Panc1 (cell line): Measurements from ENCODE around the gene PAQR9. TPM values are rescaled to one million over a fixed set of nuclear protein-coding genes. Genes with fewer than 3 reads are reported as not detected.
"Not testable (repeated sequence)": the region's sequence is repeated elsewhere in the genome, so short reads cannot be mapped to it uniquely, and the experiment has no call there.

Source experiments
- ATAC-seq: fragments of 200-7000 bp; cut with Tn5 transposase; 2 replicates; pipeline ENCODE4 v1.9.1; 2020; ENCODE audit warnings: mild to moderate bottlenecking, moderate library complexity
- BruUV-seq: library from RNA; stranded (reverse); fragments of 400-500 nt; replicated peaks from 2 replicates; lab custom pipeline; 2021; lab: Mats Ljungman, UMichigan
- CTCF ChIA-PET: fragments of 300-600 bp; sonication (Branson Sonifier 250); formaldehyde crosslinking; loops from one replicate; lab custom pipeline; 2022; ENCODE audit warnings: antibody characterized with exemption; lab: Charles Lee
- POLR2A ChIA-PET: fragments of 300-600 bp; sonication (Branson Sonifier 250); formaldehyde crosslinking; loops from one replicate; lab custom pipeline; 2022; ENCODE audit warnings: antibody characterized with exemption; lab: Charles Lee
- DNase-seq: peaks from one replicate; pipeline ENCODE4 v3.0.0-alpha.2; 2010; ENCODE audit warnings: low read depth, low spot score
- H3K27ac ChIP-seq: 2 replicates; pipeline ENCODE4 v1.5.1; 2011; ENCODE audit warnings: mild to moderate bottlenecking, low read length, inconsistent platforms
- H3K27me3 ChIP-seq: fragments of 200-500 bp; sonication (Bioruptor generic); 2 replicates; pipeline ENCODE4 v1.6.0; 2014; ENCODE audit warnings: low read length, inconsistent platforms; ENCODE audit not compliant: control insufficient read depth, insufficient read depth
- H3K36me3 ChIP-seq: fragments of 200-500 bp; sonication (Bioruptor generic); 2 replicates; pipeline ENCODE4 v1.5.1; 2014; ENCODE audit warnings: inconsistent platforms, mild to moderate bottlenecking, low read length, moderate library complexity; ENCODE audit not compliant: control insufficient read depth, insufficient read depth
- H3K4me1 ChIP-seq: 2 replicates; pipeline ENCODE4 v1.5.1; 2011; ENCODE audit warnings: inconsistent platforms, mild to moderate bottlenecking, low read length, moderate library complexity; ENCODE audit not compliant: control insufficient read depth, insufficient read depth
- H3K4me3 ChIP-seq, 2 experiments: 2 replicates each; pipeline ENCODE4 v1.5.1; 2011 to 2012; ENCODE audit warnings: low read depth in 2 of 2, low read length in 2 of 2, mild to moderate bottlenecking in 2 of 2, inconsistent platforms in 1 of 2, moderate library complexity in 1 of 2
- H3K9me3 ChIP-seq: fragments of 200-500 bp; sonication (Bioruptor generic); 2 replicates; pipeline ENCODE4 v1.5.1; 2014; ENCODE audit warnings: low read depth, mild to moderate bottlenecking, inconsistent platforms, low read length, moderate library complexity; ENCODE audit not compliant: control insufficient read depth, insufficient read depth
- CTCF ChIP-seq: fragments of 450-650 bp; IDR thresholded peaks from 2 replicates; pipeline ENCODE4 v1.5.1; 2017; ENCODE audit warnings: mild to moderate bottlenecking
- POLR2AphosphoS5 ChIP-seq: IDR thresholded peaks from 2 replicates; pipeline ENCODE4 v1.6.1; 2012; ENCODE audit warnings: mild to moderate bottlenecking, low read depth, low read length, moderate library complexity
- REST ChIP-seq, 2 experiments: IDR thresholded peaks; 2 replicates each; pipeline ENCODE4 v1.6.1; 2011 to 2012; ENCODE audit warnings: low read depth in 2 of 2, control low read depth in 1 of 2, low read length in 1 of 2, mild to moderate bottlenecking in 1 of 2, moderate library complexity in 1 of 2; ENCODE audit not compliant: insufficient read depth in 1 of 2
- SIN3A ChIP-seq: IDR thresholded peaks from 2 replicates; pipeline ENCODE4 v1.6.1; 2012; ENCODE audit warnings: low read depth, mild to moderate bottlenecking, low read length, moderate library complexity, borderline replicate concordance; ENCODE audit not compliant: insufficient read depth
- TCF7L2 ChIP-seq: IDR thresholded peaks from 2 replicates; pipeline ENCODE4 v1.6.1; 2011; ENCODE audit warnings: mild to moderate bottlenecking, low read depth, low read length, inconsistent platforms
- in situ Hi-C: cut with HindIII; loops from 2 replicates; pipeline ENCODE4 v1.10.0; 2016; ENCODE audit warnings: low sequenced_read_pairs, low pct_unique_long_range_greater_than_20kb
- intact Hi-C: fragments of 100-400 bp; cut with micrococcal nuclease; formaldehyde crosslinking; loops from one replicate; pipeline ENCODE4 v1.10.0; 2022; ENCODE audit not compliant: unreplicated experiment
- total RNA-seq: library from RNA; stranded (reverse); gene quantifications from one replicate; pipeline ENCODE4 v1.2.1, GENCODE V29; 2021; ENCODE audit not compliant: unreplicated experiment

PAQR9 gene
- total RNA-seq, 1 experiment from 2014 or later: 0.36 TPM

- POLR2A ChIA-PET: no interaction called here
Measured at GRCh38 chr3:142990721-142991120, 27.2 kb upstream of the PAQR9 start.

GRCh38 chr3:142988826-142989225 is 25.4 kb upstream of the PAQR9 start:
- ATAC-seq, H3K27me3 ChIP-seq, BruUV-seq, H3K4me1 ChIP-seq, intact Hi-C loops, CTCF ChIA-PET, H3K4me3 ChIP-seq, H3K27ac ChIP-seq, DNase-seq, H3K36me3 ChIP-seq, in situ Hi-C loops, POLR2A ChIA-PET, H3K9me3 ChIP-seq: not testable (repeated sequence)

More at GRCh38 chr3:142990721-142991120, 27.2 kb upstream of the PAQR9 start:
- no TSS peak for BruUV-seq
- CTCF ChIA-PET: interaction anchor here (0.9 kb wide), 1 partner anchor 16 kb away, joined by 3 read pairs; no protein-coding TSS in a partner anchor
- Histone ChIP-seq H3K4me3 (no peak overlapping the region), H3K27me3 (no peaks in the 10 kb centered on the region), H3K27ac (no peak overlapping the region), H3K36me3 (no peaks in the 10 kb centered on the region), H3K4me1 (peaks cover 3% of the 10 kb centered on the region; the same call in 1 of the 2 replicates), H3K9me3 (no peaks in the 10 kb centered on the region)
- intact Hi-C loops: no loop called here
- ATAC-seq (no peak), DNase-seq (no peak)
- in situ Hi-C loops: no loop called here
- TF ChIP-seq SIN3A (no peak), CTCF (no peak), REST (IDR thresholded peaks at IDR 0.05; ENCODE audit: insufficient read depth in 1 of 2, low read depth in 2 of 2, low read length in 1 of 2) (no peak), POLR2AphosphoS5 (no peak), TCF7L2 (no peak)

GRCh38 chr3:142988221-142988620 is 24.7 kb upstream of the PAQR9 start:
- ATAC-seq, H3K27ac ChIP-seq, BruUV-seq, in situ Hi-C loops, intact Hi-C loops, H3K4me1 ChIP-seq, POLR2A ChIA-PET, H3K4me3 ChIP-seq, H3K27me3 ChIP-seq, H3K9me3 ChIP-seq, H3K36me3 ChIP-seq, DNase-seq: not testable (repeated sequence)
- CTCF ChIA-PET: interaction anchor here (1.1 to 2.1 kb wide), 2 partner anchors 59 to 160 kb away, joined by 3 to 9 read pairs; no protein-coding TSS in a partner anchor
